SU-DHL-6 (cell line): ENCODE measurements around the gene PPARA.

ENCODE experiments used
- H2AFZ ChIP-seq: fragments of 200-600 bp; sonication (generic); 2 replicates; pipeline ENCODE4 v1.6.1; 2014; ENCODE audit warnings: low read depth, mild to moderate bottlenecking, moderate library complexity, mixed read lengths, antibody characterized with exemption, low read length; ENCODE audit not compliant: severe bottlenecking
- H3F3A ChIP-seq: fragments of 200-600 bp; shearing (Covaris generic); 2 replicates; pipeline ENCODE4 v1.6.0; 2016; ENCODE audit warnings: antibody characterized with exemption, mild to moderate bottlenecking; ENCODE audit not compliant: insufficient read depth
- H3K27ac ChIP-seq: fragments of 200-600 bp; sonication (generic); 2 replicates; pipeline ENCODE4 v1.5.1; 2016; ENCODE audit warnings: low read depth, mild to moderate bottlenecking, low read length, moderate library complexity, mixed read lengths
- H3K27me3 ChIP-seq: fragments of 200-600 bp; sonication (generic), shearing (Covaris generic); 2 replicates; pipeline ENCODE4 v1.6.0; 2014; ENCODE audit warnings: mild to moderate bottlenecking, low read length
- H3K36me3 ChIP-seq: fragments of 200-600 bp; sonication (generic); 2 replicates; pipeline ENCODE4 v1.6.1; 2014; ENCODE audit warnings: mild to moderate bottlenecking, low read length, mixed read lengths
- H3K4me2 ChIP-seq: fragments of 300-600, 200-600 bp; shearing (Covaris generic), sonication (generic); 2 replicates; pipeline ENCODE4 v1.6.0; 2014; ENCODE audit warnings: low read length, low read depth, mild to moderate bottlenecking; ENCODE audit not compliant: poor library complexity, severe bottlenecking
- H3K4me3 ChIP-seq: fragments of 200-600 bp; sonication (generic); 2 replicates; pipeline ENCODE4 v1.5.1; 2014; ENCODE audit warnings: antibody characterized with exemption, low read length, mild to moderate bottlenecking, mixed read lengths; ENCODE audit not compliant: insufficient read depth, poor library complexity, severe bottlenecking
- H3K79me2 ChIP-seq: fragments of 200-600 bp; sonication (generic); 2 replicates; pipeline ENCODE4 v1.6.1; 2014; ENCODE audit warnings: mild to moderate bottlenecking, low read length, moderate library complexity; ENCODE audit not compliant: insufficient read depth
- H3K9ac ChIP-seq: fragments of 200-600 bp; sonication (generic); 2 replicates; pipeline ENCODE4 v1.7.0; 2014; ENCODE audit warnings: mild to moderate bottlenecking, low read length
- H3K9me2 ChIP-seq: fragments of 200-600 bp; sonication (generic); replicated peaks from 2 replicates; pipeline ENCODE4 v1.6.1; 2014; ENCODE audit warnings: low read length; ENCODE audit not compliant: insufficient read depth
- H3K9me3 ChIP-seq: fragments of 200-600 bp; sonication (generic); 2 replicates; pipeline ENCODE4 v1.6.1; 2014; ENCODE audit warnings: low read length, mixed read lengths; ENCODE audit not compliant: insufficient read depth
- H4K20me1 ChIP-seq: fragments of 200-600 bp; sonication (generic); 2 replicates; pipeline ENCODE4 v1.6.1; 2014; ENCODE audit warnings: low read depth, mild to moderate bottlenecking, antibody characterized with exemption, low read length, moderate library complexity, mixed read lengths
- EZH2phosphoT487 ChIP-seq: fragments of 200-600 bp; sonication (generic), shearing (Covaris generic); conservative IDR thresholded peaks from 2 replicates; pipeline ENCODE4 v1.6.1; 2018; ENCODE audit warnings: mild to moderate bottlenecking, antibody characterized with exemption, low read length, moderate library complexity, mixed read lengths
- TF ChIP-seq, protein P1 (sequence below): fragments of 200-600 bp; sonication (generic); IDR thresholded peaks from one replicate; pipeline ENCODE4 v1.5.1; 2017; ENCODE audit warnings: antibody characterized with exemption, mild to moderate bottlenecking, low read length, moderate library complexity; ENCODE audit not compliant: insufficient read depth, poor library complexity, severe bottlenecking

The PPARA gene

DNA sequence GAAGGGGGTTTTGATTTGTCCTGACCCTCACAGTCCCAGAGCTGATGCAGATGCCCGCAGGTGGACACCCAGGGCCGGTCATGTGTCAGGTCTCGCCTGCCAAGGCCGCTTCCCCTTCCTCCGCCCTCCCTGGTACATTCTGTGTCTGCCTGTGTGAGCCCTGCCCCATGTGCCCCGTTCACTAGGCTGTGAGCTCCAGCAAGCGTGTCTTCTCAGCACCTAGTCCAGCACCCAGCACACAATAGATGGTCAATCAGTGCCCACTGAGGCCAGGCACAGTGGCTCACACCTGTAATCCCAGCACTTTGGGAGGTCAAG lies 29.9 kb upstream of the PPARA start:
- Histone ChIP-seq H3K4me2 (no peak overlapping the region), H3K9ac (no peak overlapping the region), H3K27ac (no peak overlapping the region), H3K9me3 (no peaks in the 10 kb centered on the region), H3K79me2 (no peaks in the 10 kb centered on the region), H3K9me2 (no peaks in the 10 kb centered on the region), H3F3A (no peaks in the 10 kb centered on the region), H4K20me1 (no peaks in the 10 kb centered on the region), H2AFZ (no peak overlapping the region), H3K27me3 (no peaks in the 10 kb centered on the region), H3K36me3 (no peaks in the 10 kb centered on the region), H3K4me3 (no peak overlapping the region)
- TF ChIP-seq, protein P1, sequence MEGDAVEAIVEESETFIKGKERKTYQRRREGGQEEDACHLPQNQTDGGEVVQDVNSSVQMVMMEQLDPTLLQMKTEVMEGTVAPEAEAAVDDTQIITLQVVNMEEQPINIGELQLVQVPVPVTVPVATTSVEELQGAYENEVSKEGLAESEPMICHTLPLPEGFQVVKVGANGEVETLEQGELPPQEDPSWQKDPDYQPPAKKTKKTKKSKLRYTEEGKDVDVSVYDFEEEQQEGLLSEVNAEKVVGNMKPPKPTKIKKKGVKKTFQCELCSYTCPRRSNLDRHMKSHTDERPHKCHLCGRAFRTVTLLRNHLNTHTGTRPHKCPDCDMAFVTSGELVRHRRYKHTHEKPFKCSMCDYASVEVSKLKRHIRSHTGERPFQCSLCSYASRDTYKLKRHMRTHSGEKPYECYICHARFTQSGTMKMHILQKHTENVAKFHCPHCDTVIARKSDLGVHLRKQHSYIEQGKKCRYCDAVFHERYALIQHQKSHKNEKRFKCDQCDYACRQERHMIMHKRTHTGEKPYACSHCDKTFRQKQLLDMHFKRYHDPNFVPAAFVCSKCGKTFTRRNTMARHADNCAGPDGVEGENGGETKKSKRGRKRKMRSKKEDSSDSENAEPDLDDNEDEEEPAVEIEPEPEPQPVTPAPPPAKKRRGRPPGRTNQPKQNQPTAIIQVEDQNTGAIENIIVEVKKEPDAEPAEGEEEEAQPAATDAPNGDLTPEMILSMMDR = no peak
- TF ChIP-seq EZH2phosphoT487 = no peak

DNA sequence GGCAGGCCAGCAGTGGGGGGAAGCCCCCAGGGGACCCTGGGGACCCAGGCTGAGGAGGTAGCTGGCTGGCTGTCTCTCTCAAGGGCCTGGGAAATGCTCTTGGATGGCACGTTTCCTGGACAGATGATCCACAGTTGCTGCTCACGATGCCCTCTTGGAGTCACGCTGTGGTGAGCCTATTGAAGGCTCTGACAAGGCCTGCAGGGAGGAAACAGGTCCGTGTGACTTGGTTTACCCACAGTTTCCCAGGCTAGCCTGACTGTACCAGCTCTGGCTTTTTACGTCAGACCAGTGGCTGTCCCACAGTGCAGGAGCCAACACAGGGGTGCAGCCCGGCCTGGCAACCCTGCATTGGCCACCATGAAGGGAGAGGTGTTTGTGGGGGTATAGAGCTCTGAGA lies 29.2 kb upstream of the PPARA start:
- Histone ChIP-seq H3K27me3 (no peaks in the 10 kb centered on the region), H3K36me3 (no peaks in the 10 kb centered on the region), H4K20me1 (no peaks in the 10 kb centered on the region), H3K9ac (no peak overlapping the region), H3K4me2 (no peak overlapping the region), H2AFZ (no peak overlapping the region), H3K27ac (no peak overlapping the region), H3F3A (no peaks in the 10 kb centered on the region), H3K9me2 (no peaks in the 10 kb centered on the region), H3K4me3 (no peak overlapping the region), H3K79me2 (no peaks in the 10 kb centered on the region), H3K9me3 (no peaks in the 10 kb centered on the region)
- TF ChIP-seq EZH2phosphoT487 = no peak
- TF ChIP-seq, protein P1 = no peak

DNA sequence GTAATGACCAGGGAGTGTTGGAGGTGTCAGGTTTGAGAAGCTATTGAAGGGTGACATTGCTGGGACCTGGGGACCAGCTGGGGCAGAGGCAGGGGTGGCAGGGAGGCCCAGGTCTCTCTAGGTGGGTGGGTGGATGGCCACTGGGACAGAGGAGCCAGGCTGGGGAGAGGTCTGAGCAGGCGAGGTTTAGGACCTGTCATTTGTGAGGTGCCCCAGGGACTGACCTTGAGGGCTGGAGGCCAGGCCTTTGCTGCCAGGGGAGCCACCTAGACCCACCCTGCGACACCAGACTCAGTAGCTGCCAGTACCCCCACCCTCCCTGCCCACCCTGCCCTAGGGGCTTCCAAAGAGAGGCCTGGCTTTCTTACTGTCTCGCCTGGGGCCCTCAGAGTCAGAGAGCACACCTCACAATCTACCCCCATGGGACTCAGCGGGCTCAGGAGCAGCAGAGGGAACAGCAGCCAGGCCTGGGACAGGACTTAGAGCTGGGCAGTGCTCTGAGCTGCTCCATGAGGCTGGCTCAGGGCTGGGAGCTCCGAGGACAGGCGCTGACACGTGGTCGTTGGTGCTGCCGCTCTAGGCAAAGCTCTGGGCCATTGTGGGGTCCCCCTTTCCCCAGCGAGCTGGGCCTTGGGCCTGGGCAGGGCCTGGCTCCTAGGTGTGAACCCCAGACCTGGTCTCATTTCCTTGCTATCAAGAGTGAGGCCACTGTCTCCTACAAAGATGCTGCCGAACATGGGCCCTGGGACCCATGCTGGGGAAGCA lies 28.6 kb upstream of the PPARA start:
- Histone ChIP-seq H2AFZ (no peak overlapping the region), H3K4me2 (no peak overlapping the region), H3F3A (no peaks in the 10 kb centered on the region), H3K9me3 (no peaks in the 10 kb centered on the region), H3K36me3 (no peaks in the 10 kb centered on the region), H3K27ac (no peak overlapping the region), H3K79me2 (no peaks in the 10 kb centered on the region), H4K20me1 (no peaks in the 10 kb centered on the region), H3K4me3 (no peak overlapping the region), H3K9me2 (no peaks in the 10 kb centered on the region), H3K27me3 (no peaks in the 10 kb centered on the region), H3K9ac (no peak overlapping the region)
- TF ChIP-seq, protein P1 = no peak
- no peak for TF ChIP-seq EZH2phosphoT487
